PC-3 (cell line): ENCODE data around the gene SDC1. TPM values are rescaled to one million over a fixed set of nuclear protein-coding genes. Genes with fewer than 3 reads are reported as not detected.

Experiments
- ATAC-seq: fragments of 200-7000 bp; cut with Tn5 transposase; 2 replicates; pipeline ENCODE4 v1.9.1; 2020; ENCODE audit warnings: mild to moderate bottlenecking, moderate library complexity
- BruUV-seq: library from RNA; stranded (reverse); fragments of 400-500 nt; replicated peaks from 2 replicates; lab custom pipeline; 2021; lab: Mats Ljungman, UMichigan
- CTCF ChIA-PET: fragments of 300-600 bp; sonication (Branson Sonifier 250); formaldehyde crosslinking; loops from one replicate; lab custom pipeline; 2022; ENCODE audit warnings: antibody characterized with exemption; lab: Charles Lee
- POLR2A ChIA-PET: fragments of 300-600 bp; sonication (Branson Sonifier 250); formaldehyde crosslinking; loops from one replicate; lab custom pipeline; 2022; ENCODE audit warnings: antibody characterized with exemption; ENCODE audit not compliant: unreplicated experiment; lab: Charles Lee
- DNase-seq: peaks from one replicate; pipeline ENCODE4 v3.0.0-alpha.2; 2015
- H2AFZ ChIP-seq: fragments of 300-600 bp; sonication (generic); 2 replicates; pipeline ENCODE4 v1.6.0; 2016; ENCODE audit warnings: antibody characterized with exemption, low read length
- H3F3A ChIP-seq: fragments of 300-600 bp; sonication (generic); one replicate; pipeline ENCODE4 v1.6.0; 2017; ENCODE audit warnings: antibody characterized with exemption, low read length, control low read depth, mild to moderate bottlenecking; ENCODE audit not compliant: unreplicated experiment
- H3K27ac ChIP-seq: fragments of 300-600 bp; sonication (generic); 2 replicates; pipeline ENCODE4 v1.5.1; 2016; ENCODE audit warnings: mild to moderate bottlenecking, low read length
- H3K27me3 ChIP-seq: fragments of 300-600 bp; sonication (generic); 2 replicates; pipeline ENCODE4 v1.6.1; 2016; ENCODE audit warnings: low read length, mixed read lengths
- H3K36me3 ChIP-seq: fragments of 300-600 bp; sonication (generic); 2 replicates; pipeline ENCODE4 v1.6.1; 2016; ENCODE audit warnings: low read depth, mixed run types, low read length, mixed read lengths
- H3K4me1 ChIP-seq: fragments of 300-600 bp; sonication (generic); 2 replicates; pipeline ENCODE4 v1.5.1; 2016; ENCODE audit warnings: low read length; ENCODE audit not compliant: insufficient read depth
- H3K4me2 ChIP-seq: fragments of 300-600 bp; sonication (generic); 2 replicates; pipeline ENCODE4 v1.6.0; 2016; ENCODE audit warnings: low read length
- H3K4me3 ChIP-seq: fragments of 300-600 bp; sonication (generic); 2 replicates; pipeline ENCODE4 v1.5.1; 2016; ENCODE audit warnings: mild to moderate bottlenecking, low read length, mixed read lengths
- H3K79me2 ChIP-seq: fragments of 300-600 bp; sonication (generic); 2 replicates; pipeline ENCODE4 v1.6.1; 2017; ENCODE audit warnings: low read length, mixed read lengths
- H3K9ac ChIP-seq: fragments of 300-600 bp; sonication (generic); 2 replicates; pipeline ENCODE4 v1.6.0; 2016; ENCODE audit warnings: mild to moderate bottlenecking, low read length
- H3K9me2 ChIP-seq: fragments of 300-600 bp; sonication (generic); replicated peaks from 2 replicates; pipeline ENCODE4 v1.6.1; 2016; ENCODE audit warnings: mixed run types, low read length, mixed read lengths
- H3K9me3 ChIP-seq: fragments of 300-600 bp; sonication (generic); 2 replicates; pipeline ENCODE4 v1.6.1; 2016; ENCODE audit warnings: low read length, mixed read lengths
- H4K20me1 ChIP-seq: fragments of 300-600 bp; sonication (generic); 2 replicates; pipeline ENCODE4 v1.6.1; 2016; ENCODE audit warnings: low read length, mixed read lengths
- EZH2 ChIP-seq: fragments of 300-600 bp; sonication (generic); IDR thresholded peaks from one replicate; pipeline ENCODE4 v1.6.1; 2017; ENCODE audit warnings: antibody characterized with exemption, mild to moderate bottlenecking, low read length; ENCODE audit not compliant: unreplicated experiment
- EZH2phosphoT487 ChIP-seq: fragments of 300-600 bp; sonication (generic); IDR thresholded peaks from 2 replicates; pipeline ENCODE4 v1.6.1; 2018; ENCODE audit warnings: mild to moderate bottlenecking, antibody characterized with exemption, low read length, borderline replicate concordance
- intact Hi-C: fragments of 100-400 bp; cut with micrococcal nuclease; formaldehyde crosslinking; loops from 2 replicates; pipeline ENCODE4 v1.9.0; 2023
- total RNA-seq: library from RNA; depleted of rRNA; stranded (reverse); fragments of >200 nt; gene quantifications from 2 replicates; pipeline ENCODE4 v1.2.3, GENCODE V29; 2014
- TF ChIP-seq, protein P1 (sequence below): fragments of 300-600 bp; sonication (generic); conservative IDR thresholded peaks from 2 replicates; pipeline ENCODE4 v1.5.1; 2017; ENCODE audit warnings: antibody characterized with exemption, low read depth, mild to moderate bottlenecking, low read length

SDC1 gene
- total RNA-seq, 1 experiment from 2014 or later = 358 TPM

DNA sequence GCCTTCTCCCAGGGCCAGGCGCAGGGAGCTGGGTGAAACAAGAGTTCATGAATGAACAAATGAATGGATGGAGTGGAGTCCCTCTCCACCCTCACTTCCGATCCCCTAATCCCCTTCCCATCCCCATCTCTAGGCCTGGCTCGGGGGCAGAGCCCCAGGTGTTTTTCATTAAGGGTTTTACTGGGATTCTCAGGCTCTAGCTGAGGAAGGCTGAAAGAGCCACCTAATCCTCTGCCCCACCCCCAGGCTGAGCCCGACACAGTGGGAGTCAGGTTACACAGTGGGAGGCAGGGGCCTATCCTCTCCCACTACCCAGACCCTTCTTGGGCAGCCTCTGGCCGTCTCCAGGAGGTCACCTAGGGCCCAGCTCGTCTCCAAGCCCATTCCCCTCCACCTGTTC lies 36.1 kb downstream of the SDC1 start:
- ChIA-PET CTCF (interaction anchor here (0.6 kb wide), 1 partner anchor 44 kb away, joined by 3 read pairs; no protein-coding TSS in a partner anchor), POLR2A (no interaction called here)
- no peaks in the 10 kb centered on the region for H3K9me2 ChIP-seq
- H3K4me3 ChIP-seq = no peak overlapping the region
- intact Hi-C loops = loop anchor here (10.0 kb wide), 1 partner anchor 84 kb away; no protein-coding TSS in a partner anchor
- H3K4me2 ChIP-seq = no peak overlapping the region
- H3K9ac ChIP-seq = no peak overlapping the region
- no peaks in the 10 kb centered on the region for H4K20me1 ChIP-seq
- no peaks in the 10 kb centered on the region for H3K27me3 ChIP-seq
- no peak overlapping the region for H2AFZ ChIP-seq
- H3F3A ChIP-seq = no peaks in the 10 kb centered on the region
- peaks cover 30% of the 10 kb centered on the region for H3K4me1 ChIP-seq
- no peak for ATAC-seq
- no peak for TF ChIP-seq EZH2
- no TSS peak for BruUV-seq
- DNase-seq = no peak
- H3K27ac ChIP-seq = no peak overlapping the region
- H3K9me3 ChIP-seq = no peaks in the 10 kb centered on the region
- H3K79me2 ChIP-seq = no peaks in the 10 kb centered on the region
- H3K36me3 ChIP-seq = no peaks in the 10 kb centered on the region

DNA sequence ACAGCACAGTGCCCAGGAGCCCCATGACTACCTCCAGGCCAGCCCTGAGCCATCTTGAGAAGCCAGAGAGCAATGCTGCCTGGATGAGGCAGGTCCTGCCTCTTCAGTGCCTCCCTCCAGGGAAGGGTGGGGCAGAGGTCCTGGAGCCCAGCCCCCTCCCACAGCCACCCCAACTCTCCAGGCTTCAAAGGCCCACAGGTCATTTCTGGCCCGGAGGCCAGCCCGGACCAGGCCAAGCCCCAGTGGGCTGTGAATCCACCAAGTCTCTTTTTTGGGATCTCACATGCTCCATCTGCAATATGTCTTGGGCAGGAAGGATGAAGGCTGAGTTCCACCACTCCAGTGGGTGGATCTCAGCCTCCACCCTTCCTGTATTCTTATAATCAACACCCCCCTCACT lies 36.7 kb downstream of the SDC1 start:
- BruUV-seq = no TSS peak
- CTCF ChIA-PET = no interaction called here
- Histone ChIP-seq H3K36me3 (no peaks in the 10 kb centered on the region), H3K9me3 (no peaks in the 10 kb centered on the region), H3K27ac (no peak overlapping the region), H3K9ac (no peak overlapping the region), H2AFZ (no peak overlapping the region), H3K27me3 (no peaks in the 10 kb centered on the region), H3K9me2 (no peaks in the 10 kb centered on the region), H3F3A (no peaks in the 10 kb centered on the region), H4K20me1 (no peaks in the 10 kb centered on the region), H3K4me2 (no peak overlapping the region), H3K4me1 (peaks cover 36% of the 10 kb centered on the region), H3K4me3 (no peak overlapping the region), H3K79me2 (no peaks in the 10 kb centered on the region)
- intact Hi-C loops = loop anchor here (10.0 kb wide), 1 partner anchor 83 kb away; no protein-coding TSS in a partner anchor
- ATAC-seq (no peak), DNase-seq (no peak)
- TF ChIP-seq EZH2phosphoT487 = no peak
- TF ChIP-seq, protein P1, sequence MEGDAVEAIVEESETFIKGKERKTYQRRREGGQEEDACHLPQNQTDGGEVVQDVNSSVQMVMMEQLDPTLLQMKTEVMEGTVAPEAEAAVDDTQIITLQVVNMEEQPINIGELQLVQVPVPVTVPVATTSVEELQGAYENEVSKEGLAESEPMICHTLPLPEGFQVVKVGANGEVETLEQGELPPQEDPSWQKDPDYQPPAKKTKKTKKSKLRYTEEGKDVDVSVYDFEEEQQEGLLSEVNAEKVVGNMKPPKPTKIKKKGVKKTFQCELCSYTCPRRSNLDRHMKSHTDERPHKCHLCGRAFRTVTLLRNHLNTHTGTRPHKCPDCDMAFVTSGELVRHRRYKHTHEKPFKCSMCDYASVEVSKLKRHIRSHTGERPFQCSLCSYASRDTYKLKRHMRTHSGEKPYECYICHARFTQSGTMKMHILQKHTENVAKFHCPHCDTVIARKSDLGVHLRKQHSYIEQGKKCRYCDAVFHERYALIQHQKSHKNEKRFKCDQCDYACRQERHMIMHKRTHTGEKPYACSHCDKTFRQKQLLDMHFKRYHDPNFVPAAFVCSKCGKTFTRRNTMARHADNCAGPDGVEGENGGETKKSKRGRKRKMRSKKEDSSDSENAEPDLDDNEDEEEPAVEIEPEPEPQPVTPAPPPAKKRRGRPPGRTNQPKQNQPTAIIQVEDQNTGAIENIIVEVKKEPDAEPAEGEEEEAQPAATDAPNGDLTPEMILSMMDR = no peak
- TF ChIP-seq EZH2 = no peak
- POLR2A ChIA-PET = no interaction called here

DNA sequence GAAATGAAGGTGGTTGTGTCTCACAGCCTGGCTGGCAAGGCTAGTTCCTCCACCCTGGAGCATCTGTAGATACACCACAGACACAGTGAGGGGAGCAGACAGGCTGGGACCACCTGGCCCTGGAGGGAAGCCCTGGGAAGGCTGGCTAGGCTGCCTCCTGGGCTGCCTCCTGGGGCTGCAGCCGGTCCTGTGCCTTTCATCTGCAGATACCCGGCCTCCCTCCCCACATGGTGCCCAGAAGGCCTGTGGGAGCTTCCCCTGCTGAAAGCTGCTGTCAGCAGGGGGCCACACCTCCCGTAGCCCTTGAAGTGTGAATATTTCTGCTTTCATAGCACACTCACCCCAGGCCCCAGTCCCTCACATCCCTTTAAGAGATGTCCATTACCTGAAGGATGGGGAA lies 37.6 kb downstream of the SDC1 start:
- Histone ChIP-seq H3K27me3 (no peaks in the 10 kb centered on the region), H4K20me1 (no peaks in the 10 kb centered on the region), H3K4me1 (peaks cover 45% of the 10 kb centered on the region), H3K4me3 (no peak overlapping the region), H3K36me3 (no peaks in the 10 kb centered on the region), H3K27ac (no peak overlapping the region), H2AFZ (no peak overlapping the region), H3K9me3 (no peaks in the 10 kb centered on the region), H3K4me2 (no peak overlapping the region), H3F3A (no peaks in the 10 kb centered on the region), H3K9ac (no peak overlapping the region), H3K79me2 (no peaks in the 10 kb centered on the region), H3K9me2 (no peaks in the 10 kb centered on the region)
- no TSS peak for BruUV-seq
- ATAC-seq (no peak), DNase-seq (no peak)
- CTCF ChIA-PET = no interaction called here
- intact Hi-C loops = loop anchor here (10.0 kb wide), 1 partner anchor 83 kb away; no protein-coding TSS in a partner anchor
- POLR2A ChIA-PET = no interaction called here
- TF ChIP-seq, protein P1 = no peak
- TF ChIP-seq EZH2phosphoT487 (no peak), EZH2 (no peak)
